ENCODE measurements around the gene ADAMTS7.
"Not testable (repeated sequence)": the region's sequence is repeated elsewhere in the genome, so short reads cannot be mapped to it uniquely, and the experiment has no call there.

The ADAMTS7 gene

DNA sequence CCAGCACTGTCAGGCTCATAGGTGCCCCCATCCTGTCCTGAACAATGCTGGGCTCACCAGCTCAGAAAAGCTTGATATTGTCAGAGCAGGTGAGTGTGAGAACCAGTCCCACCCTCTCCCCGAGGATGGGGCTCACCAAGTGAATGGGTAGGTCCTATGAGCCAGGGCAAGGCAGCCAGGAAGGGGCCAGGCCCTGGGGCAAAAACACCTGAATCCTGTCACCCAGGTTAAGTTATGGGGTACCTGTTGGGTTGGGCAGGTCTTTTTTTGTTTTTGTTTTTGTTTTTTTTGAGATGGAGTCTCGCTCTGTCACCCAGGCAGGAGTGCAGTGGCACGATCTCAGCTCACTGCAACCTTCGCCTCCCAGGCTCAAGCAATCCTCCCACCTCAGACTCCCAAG lies 16.8 kb downstream of the ADAMTS7 start:
- H3K14ac ChIP-seq (ENCODE audit: low read length); H3K23ac ChIP-seq (ENCODE audit: low read length); H3K4me3 ChIP-seq (ENCODE audit: low read depth, low read length); H2AK5ac ChIP-seq (ENCODE audit: low read length); H3K79me2 ChIP-seq (ENCODE audit: control insufficient read depth, insufficient read depth, low read length, poor library complexity); H4K91ac ChIP-seq (ENCODE audit: low read depth, low read length); H4K8ac ChIP-seq (ENCODE audit: low read depth, low read length); H3K4me1 ChIP-seq (ENCODE audit: control insufficient read depth in 1 of 2, insufficient read depth in 2 of 2, low read length in 2 of 2); H3K4ac ChIP-seq (ENCODE audit: low read depth, low read length); H3K27ac ChIP-seq (ENCODE audit: low read depth, low read length); H3K9ac ChIP-seq (ENCODE audit: low read length); H2AFZ ChIP-seq (ENCODE audit: insufficient read depth, low read length, poor library complexity); H3K4me2 ChIP-seq (ENCODE audit: low read length); H3K18ac ChIP-seq (ENCODE audit: low read length); H3K79me1 ChIP-seq (ENCODE audit: low read length); H2BK12ac ChIP-seq (ENCODE audit: low read length); H4K12ac ChIP-seq (ENCODE audit: low read depth, low read length); H3K27me3 ChIP-seq (ENCODE audit: insufficient read depth, low read length); H2BK5ac ChIP-seq (ENCODE audit: low read depth, low read length, poor library complexity); H2BK120ac ChIP-seq (ENCODE audit: insufficient read depth, low read length, poor library complexity); H3K9me3 ChIP-seq (ENCODE audit: insufficient read depth, low read depth, low read length); DNase-seq: not testable (repeated sequence)
- peaks cover 23 to 35% of the 10 kb centered on the region in 2 experiments for H3K36me3 ChIP-seq (ENCODE audit: control insufficient read depth in 1 of 2, insufficient read depth in 2 of 2, low read length in 2 of 2)
- no CpG with 5 or more reads among the region's 4 CpGs for WGBS (ENCODE audit: extremely low coverage, insufficient coverage, insufficient read length)

DNA sequence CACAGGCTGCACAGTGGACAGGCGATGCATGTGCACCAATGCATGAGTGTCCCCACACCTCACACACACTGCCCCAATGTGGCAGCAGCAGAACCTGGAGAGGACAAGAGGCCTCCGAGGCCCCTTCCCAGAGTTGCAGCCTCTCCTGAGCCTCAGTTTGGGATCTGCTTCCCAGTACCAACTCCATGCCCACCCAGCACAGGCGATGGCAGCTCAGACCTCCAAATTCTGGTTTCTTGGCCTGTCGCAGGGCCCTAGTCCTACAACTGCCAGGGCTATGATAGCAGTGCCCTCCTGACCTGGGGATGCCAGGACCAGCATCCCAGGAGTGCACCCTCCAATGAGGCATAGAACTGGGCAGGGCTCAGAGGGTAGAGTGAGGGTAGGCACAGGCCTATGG lies 19.9 kb downstream of the ADAMTS7 start:
- Histone ChIP-seq H3K9me3 (ENCODE audit: insufficient read depth, low read depth, low read length) (no peaks in the 10 kb centered on the region), H2AK5ac (ENCODE audit: low read length) (no peak overlapping the region), H3K14ac (ENCODE audit: low read length) (no peak overlapping the region), H3K36me3 (ENCODE audit: control insufficient read depth in 1 of 2, insufficient read depth in 2 of 2, low read length in 2 of 2) (peaks cover 25 to 33% of the 10 kb centered on the region in 2 experiments), H3K79me1 (ENCODE audit: low read length) (no peaks in the 10 kb centered on the region), H3K9ac (ENCODE audit: low read length) (no peak overlapping the region), H2BK5ac (ENCODE audit: low read depth, low read length, poor library complexity) (no peak overlapping the region), H3K79me2 (ENCODE audit: control insufficient read depth, insufficient read depth, low read length, poor library complexity) (no peaks in the 10 kb centered on the region), H3K27ac (ENCODE audit: low read depth, low read length) (no peak overlapping the region), H3K27me3 (ENCODE audit: insufficient read depth, low read length) (no peaks in the 10 kb centered on the region), H3K18ac (ENCODE audit: low read length) (no peak overlapping the region), H4K91ac (ENCODE audit: low read depth, low read length) (no peak overlapping the region), H4K12ac (ENCODE audit: low read depth, low read length) (no peak overlapping the region), H2BK120ac (ENCODE audit: insufficient read depth, low read length, poor library complexity) (no peak overlapping the region), H4K8ac (ENCODE audit: low read depth, low read length) (no peak overlapping the region), H2BK12ac (ENCODE audit: low read length) (no peak overlapping the region), H3K4me1 (ENCODE audit: control insufficient read depth in 1 of 2, insufficient read depth in 2 of 2, low read length in 2 of 2) (no peaks in the 10 kb centered on the region), H3K4me3 (ENCODE audit: low read depth, low read length) (no peak overlapping the region), H3K4ac (ENCODE audit: low read depth, low read length) (no peak overlapping the region), H2AFZ (ENCODE audit: insufficient read depth, low read length, poor library complexity) (no peak overlapping the region), H3K23ac (ENCODE audit: low read length) (no peak overlapping the region), H3K4me2 (ENCODE audit: low read length) (no peak overlapping the region)
- no peak for DNase-seq
- no CpG with 5 or more reads among the region's 4 CpGs for WGBS (ENCODE audit: extremely low coverage, insufficient coverage, insufficient read length)

DNA sequence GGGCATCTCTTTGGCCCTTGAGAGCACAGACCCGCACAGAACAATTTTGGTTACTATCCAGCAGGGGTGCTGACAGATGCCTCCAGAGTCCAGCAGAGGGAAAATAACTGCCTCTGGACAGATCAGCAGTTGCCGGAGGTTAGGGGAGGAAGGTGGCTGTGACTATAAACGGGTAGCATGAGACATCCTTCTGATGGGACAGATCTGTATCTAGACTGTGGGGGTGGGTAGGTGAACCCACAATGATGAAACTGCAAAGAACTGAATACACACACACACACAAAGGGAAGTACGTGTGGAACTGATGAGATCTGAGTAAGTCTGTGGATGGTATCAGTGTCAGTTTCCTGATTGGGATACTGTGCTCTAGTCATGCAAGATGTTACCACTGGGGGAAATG lies 21.2 kb downstream of the ADAMTS7 start:
- Histone ChIP-seq H4K91ac (ENCODE audit: low read depth, low read length) (no peak overlapping the region), H3K14ac (ENCODE audit: low read length) (no peak overlapping the region), H3K4me2 (ENCODE audit: low read length) (no peak overlapping the region), H3K9me3 (ENCODE audit: insufficient read depth, low read depth, low read length) (no peaks in the 10 kb centered on the region), H3K18ac (ENCODE audit: low read length) (no peak overlapping the region), H3K4me1 (ENCODE audit: control insufficient read depth in 1 of 2, insufficient read depth in 2 of 2, low read length in 2 of 2) (no peaks in the 10 kb centered on the region), H3K4ac (ENCODE audit: low read depth, low read length) (no peak overlapping the region), H3K4me3 (ENCODE audit: low read depth, low read length) (no peak overlapping the region), H3K36me3 (ENCODE audit: control insufficient read depth in 1 of 2, insufficient read depth in 2 of 2, low read length in 2 of 2) (peaks cover 19 to 22% of the 10 kb centered on the region in 2 experiments), H2AFZ (ENCODE audit: insufficient read depth, low read length, poor library complexity) (no peak overlapping the region), H3K9ac (ENCODE audit: low read length) (no peak overlapping the region), H3K79me2 (ENCODE audit: control insufficient read depth, insufficient read depth, low read length, poor library complexity) (no peaks in the 10 kb centered on the region), H4K12ac (ENCODE audit: low read depth, low read length) (no peak overlapping the region), H2BK5ac (ENCODE audit: low read depth, low read length, poor library complexity) (no peak overlapping the region), H3K27me3 (ENCODE audit: insufficient read depth, low read length) (no peaks in the 10 kb centered on the region), H3K27ac (ENCODE audit: low read depth, low read length) (no peak overlapping the region), H3K23ac (ENCODE audit: low read length) (no peak overlapping the region), H2BK120ac (ENCODE audit: insufficient read depth, low read length, poor library complexity) (no peak overlapping the region), H3K79me1 (ENCODE audit: low read length) (no peaks in the 10 kb centered on the region), H2BK12ac (ENCODE audit: low read length) (no peak overlapping the region), H2AK5ac (ENCODE audit: low read length) (no peak overlapping the region), H4K8ac (ENCODE audit: low read depth, low read length) (no peak overlapping the region)
- DNase-seq, result no peak
- no CpG with 5 or more reads among the region's 4 CpGs for WGBS (ENCODE audit: extremely low coverage, insufficient coverage, insufficient read length)

DNA sequence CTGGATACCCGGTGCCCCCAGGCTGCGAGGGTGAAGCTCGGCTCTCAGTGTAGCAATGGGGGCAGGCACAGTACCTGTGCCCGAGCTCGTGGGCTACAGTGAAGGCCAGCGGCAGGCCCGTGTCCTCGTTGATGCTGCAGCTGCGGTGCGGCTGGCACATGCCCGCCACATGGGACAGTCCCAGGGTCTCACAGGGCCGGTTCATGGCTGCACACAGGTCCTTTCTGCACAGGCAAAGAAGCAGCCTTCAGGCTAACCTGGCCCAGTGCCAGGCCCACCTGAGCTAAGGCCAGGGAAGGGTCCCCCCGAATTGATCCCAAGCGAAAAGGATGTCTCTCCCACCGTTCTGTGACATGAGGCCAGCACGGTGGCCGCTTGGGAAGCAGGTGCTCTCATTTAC lies 21.6 kb downstream of the ADAMTS7 start:
- no peak overlapping the region for H2AK5ac ChIP-seq (ENCODE audit: low read length)
- H4K91ac ChIP-seq (ENCODE audit: low read depth, low read length), result no peak overlapping the region
- no peak overlapping the region for H2BK12ac ChIP-seq (ENCODE audit: low read length)
- H3K4ac ChIP-seq (ENCODE audit: low read depth, low read length), result no peak overlapping the region
- peaks cover 19 to 20% of the 10 kb centered on the region in 2 experiments for H3K36me3 ChIP-seq (ENCODE audit: control insufficient read depth in 1 of 2, insufficient read depth in 2 of 2, low read length in 2 of 2)
- H2AFZ ChIP-seq (ENCODE audit: insufficient read depth, low read length, poor library complexity), result no peak overlapping the region
- H4K8ac ChIP-seq (ENCODE audit: low read depth, low read length), result no peak overlapping the region
- DNase-seq, result no peak
- no peak overlapping the region for H3K14ac ChIP-seq (ENCODE audit: low read length)
- H3K23ac ChIP-seq (ENCODE audit: low read length), result no peak overlapping the region
- no peaks in the 10 kb centered on the region for H3K79me1 ChIP-seq (ENCODE audit: low read length)
- no peak overlapping the region for H3K4me3 ChIP-seq (ENCODE audit: low read depth, low read length)
- no peak overlapping the region for H3K4me2 ChIP-seq (ENCODE audit: low read length)
- no peak overlapping the region for H3K9ac ChIP-seq (ENCODE audit: low read length)
- H2BK120ac ChIP-seq (ENCODE audit: insufficient read depth, low read length, poor library complexity), result no peak overlapping the region
- no peak overlapping the region for H3K27ac ChIP-seq (ENCODE audit: low read depth, low read length)
- H3K4me1 ChIP-seq (ENCODE audit: control insufficient read depth in 1 of 2, insufficient read depth in 2 of 2, low read length in 2 of 2), result no peaks in the 10 kb centered on the region
- no peak overlapping the region for H3K18ac ChIP-seq (ENCODE audit: low read length)
- no peaks in the 10 kb centered on the region for H3K9me3 ChIP-seq (ENCODE audit: insufficient read depth, low read depth, low read length)
- H2BK5ac ChIP-seq (ENCODE audit: low read depth, low read length, poor library complexity), result no peak overlapping the region
- no peaks in the 10 kb centered on the region for H3K27me3 ChIP-seq (ENCODE audit: insufficient read depth, low read length)
- no peaks in the 10 kb centered on the region for H3K79me2 ChIP-seq (ENCODE audit: control insufficient read depth, insufficient read depth, low read length, poor library complexity)
- WGBS (ENCODE audit: extremely low coverage, insufficient coverage, insufficient read length), result no CpG with 5 or more reads among the region's 17 CpGs
- H4K12ac ChIP-seq (ENCODE audit: low read depth, low read length), result no peak overlapping the region
